CD4-positive, alpha-beta T cell treated with Interferon alpha-2 for 1 hour (primary cell): ENCODE data around the gene AMIGO2.
"Not testable (repeated sequence)": the region's sequence is repeated elsewhere in the genome, so short reads cannot be mapped to it uniquely, and the experiment has no call there.

Experiments
- DNase-seq, 2 donors: peaks; one replicate each; pipeline ENCODE4 v3.0.0-alpha.2; 2020 to 2022

AMIGO2 gene

GRCh38 chr12:47079468-47079980 lies at the start of gene AMIGO2, which contains the start of gene PCED1B:
AMIGO2 (minus strand) TSS chr12:47079959; CDS start chr12:47079002, 957 bp downstream.
PCED1B (plus strand) TSS chr12:47079621; CDS start chr12:47235064, 155,443 bp downstream.
- DNase-seq, result peak; percentile 63 to 67

- no peak for DNase-seq
Measured at GRCh38 chr12:47126246-47126645, 46.5 kb upstream of the AMIGO2 start.

- DNase-seq, result no peak
Measured at GRCh38 chr12:47124451-47124850, 44.7 kb upstream of the AMIGO2 start.

GRCh38 chr12:47123730-47124129 lies 44.0 kb upstream of the AMIGO2 start:
- no peak for DNase-seq

GRCh38 chr12:47122602-47123001 lies 42.8 kb upstream of the AMIGO2 start:
- DNase-seq, result no peak

- DNase-seq, result no peak
Measured at GRCh38 chr12:47121146-47121545, 41.4 kb upstream of the AMIGO2 start.

GRCh38 chr12:47120736-47121135 lies 41.0 kb upstream of the AMIGO2 start:
- no peak for DNase-seq

GRCh38 chr12:47117305-47117704 lies 37.5 kb upstream of the AMIGO2 start:
- not testable (repeated sequence) for DNase-seq

GRCh38 chr12:47114481-47114892 lies 34.7 kb upstream of the AMIGO2 start:
- DNase-seq, result no peak

- DNase-seq, result no peak
Measured at GRCh38 chr12:47112679-47113078, 32.9 kb upstream of the AMIGO2 start.

GRCh38 chr12:47111854-47112253 lies 32.1 kb upstream of the AMIGO2 start:
- no peak for DNase-seq

GRCh38 chr12:47111392-47111778 lies 31.6 kb upstream of the AMIGO2 start:
- DNase-seq, result peak in 1 of 2 donors; percentile 32

- DNase-seq, result no peak
Measured at GRCh38 chr12:47110718-47111391, 31.1 kb upstream of the AMIGO2 start.

GRCh38 chr12:47110011-47110541 lies 30.3 kb upstream of the AMIGO2 start:
- no peak for DNase-seq

- no peak for DNase-seq
Measured at GRCh38 chr12:47107926-47108325, 28.2 kb upstream of the AMIGO2 start.

GRCh38 chr12:47107446-47107845 lies 27.7 kb upstream of the AMIGO2 start:
- DNase-seq, result no peak

GRCh38 chr12:47105914-47106674 lies 26.3 kb upstream of the AMIGO2 start:
- DNase-seq, result no peak

GRCh38 chr12:47102845-47103651 lies 23.3 kb upstream of the AMIGO2 start:
- DNase-seq, result no peak

- no peak for DNase-seq
Measured at GRCh38 chr12:47102406-47102805, 22.6 kb upstream of the AMIGO2 start.

GRCh38 chr12:47100160-47100559 lies 20.4 kb upstream of the AMIGO2 start:
- no peak for DNase-seq

- DNase-seq, result no peak
Measured at GRCh38 chr12:47099610-47100009, 19.9 kb upstream of the AMIGO2 start.

GRCh38 chr12:47098099-47098498 lies 18.3 kb upstream of the AMIGO2 start:
- no peak for DNase-seq
